Mesodermal cell (in vitro differentiated cells): Measurements from ENCODE around the gene HYOU1.

ENCODE experiments used
- H3K27ac ChIP-seq: 2 replicates; pipeline ENCODE4 v1.7.0; 2013; ENCODE audit warnings: mild to moderate bottlenecking, low read depth, low read length, moderate library complexity; ENCODE audit not compliant: severe bottlenecking
- H3K36me3 ChIP-seq: 2 replicates; pipeline ENCODE4 v1.7.1; 2013; ENCODE audit warnings: mild to moderate bottlenecking, low read length, moderate library complexity; ENCODE audit not compliant: control insufficient read depth, insufficient read depth
- H3K4me1 ChIP-seq: one replicate; pipeline ENCODE4 v1.7.1; 2013; ENCODE audit warnings: mild to moderate bottlenecking, low read length; ENCODE audit not compliant: insufficient read depth, control insufficient read depth, poor library complexity, severe bottlenecking
- H3K4me3 ChIP-seq: 2 replicates; pipeline ENCODE4 v1.7.0; 2013; ENCODE audit warnings: low read length, control low read depth, mild to moderate bottlenecking; ENCODE audit not compliant: insufficient read depth, poor library complexity, severe bottlenecking; ENCODE audit errors: extremely low read depth
- H3K9me3 ChIP-seq: 2 replicates; pipeline ENCODE4 v1.7.1; 2013; ENCODE audit warnings: mild to moderate bottlenecking, low read length, moderate library complexity; ENCODE audit not compliant: control insufficient read depth
- WGBS, 2 experiments: methylation state at CpG; one replicate each; pipeline ENCODE4 v1.1.5; 2013; ENCODE audit warnings: missing lambda C conversion rate in 2 of 2; ENCODE audit not compliant: insufficient coverage in 2 of 2; 5-methylcytosine and 5-hydroxymethylcytosine counted together

HYOU1 gene

DNA sequence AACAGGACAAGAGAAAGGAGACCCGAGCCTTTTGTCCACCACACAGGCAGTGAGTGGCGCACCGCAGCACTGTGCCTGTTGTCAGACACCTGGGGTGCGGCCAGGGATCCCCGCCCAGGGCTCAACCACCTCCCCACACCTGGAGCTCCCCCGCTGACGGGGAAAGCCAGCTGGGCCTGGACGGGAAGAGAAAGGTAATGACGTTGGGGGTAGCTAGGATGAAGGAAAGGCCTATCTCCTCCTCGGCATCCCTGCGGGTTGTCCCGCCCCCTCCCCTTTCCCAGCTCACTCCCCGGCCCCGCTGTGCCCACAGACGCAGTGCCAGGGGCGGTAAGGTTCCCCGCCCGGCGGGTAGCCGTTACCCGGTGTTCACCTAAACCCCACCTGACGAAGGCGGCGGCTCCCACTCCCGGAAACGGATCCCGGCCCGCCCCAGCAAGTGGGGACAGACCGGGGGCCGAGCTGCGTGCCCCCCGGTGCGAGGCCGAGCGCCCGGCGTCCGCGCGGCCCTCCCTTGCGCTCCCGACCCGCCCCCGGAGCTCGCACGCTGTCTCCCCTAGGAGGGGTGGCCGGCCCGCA is 495 bp downstream of the HYOU1 start:
- H3K27ac ChIP-seq = peak overlapping the region; percentile 94
- peak overlapping the region; percentile 98 for H3K4me3 ChIP-seq
- 0% methylated on average over 13 to 25 of the region's 48 CpGs for WGBS, 2 experiments
- H3K36me3 ChIP-seq = peaks cover 43% of the 10 kb centered on the region
- H3K9me3 ChIP-seq = no peaks in the 10 kb centered on the region
- peaks cover 10% of the 10 kb centered on the region for H3K4me1 ChIP-seq

- WGBS, 2 experiments = 58 to 76% methylated on average over 4 to 5 of the region's 6 CpGs
- H3K9me3 ChIP-seq = no peaks in the 10 kb centered on the region
- H3K27ac ChIP-seq = peak overlapping the region; percentile 94
These were observed 1.1 kb downstream of the HYOU1 start for GRCh38 chr11:119055901-119056300.

GRCh38 chr11:119054418-119054817 is 2.6 kb downstream of the HYOU1 start:
- H3K36me3 ChIP-seq = peaks cover 64% of the 10 kb centered on the region
- no peak overlapping the region for H3K4me3 ChIP-seq
- WGBS, 2 experiments = 97 to 98% methylated on average over 10 of the region's 10 CpGs
- H3K27ac ChIP-seq = no peak overlapping the region
- no peaks in the 10 kb centered on the region for H3K9me3 ChIP-seq
- H3K4me1 ChIP-seq = peaks cover 10% of the 10 kb centered on the region

More at GRCh38 chr11:119055901-119056300, 1.1 kb downstream of the HYOU1 start:
- H3K4me3 ChIP-seq = peak overlapping the region; percentile 98
- H3K4me1 ChIP-seq = peaks cover 10% of the 10 kb centered on the region
- H3K36me3 ChIP-seq = peaks cover 49% of the 10 kb centered on the region

DNA sequence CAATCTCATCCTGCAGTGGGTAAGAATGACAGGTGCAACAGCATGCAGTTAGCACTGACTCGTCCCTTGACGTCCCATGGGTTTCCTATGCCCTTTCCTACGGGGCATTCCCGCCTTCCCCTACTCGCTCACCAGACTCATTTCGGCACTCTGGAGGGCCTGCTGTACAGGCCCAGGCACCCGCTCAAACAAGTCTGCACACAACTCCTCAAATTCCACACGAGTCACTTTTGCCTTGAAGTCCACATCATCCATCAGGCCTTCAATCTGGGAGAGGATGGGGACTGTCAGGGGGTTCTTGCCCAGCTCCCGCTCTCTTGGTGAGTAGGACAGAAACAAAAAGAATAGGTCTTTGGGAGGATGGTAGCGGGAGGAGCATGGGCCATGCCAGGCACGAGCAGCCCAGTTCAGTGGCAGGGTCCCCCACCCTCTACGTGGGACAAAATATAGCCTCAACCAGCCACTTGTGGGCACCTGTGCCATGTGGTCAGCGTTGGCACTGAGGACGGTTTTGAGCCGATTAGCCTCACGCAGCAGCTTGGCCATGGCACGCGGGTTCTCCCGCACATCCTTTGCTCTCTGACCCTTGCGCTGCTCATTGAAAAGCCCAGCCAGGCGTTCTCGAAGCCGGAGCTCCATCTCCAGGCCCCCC is 4.7 kb downstream of the HYOU1 start:
- 93 to 99% methylated on average over 21 to 22 of the region's 23 CpGs for WGBS, 2 experiments
- Histone ChIP-seq H3K4me1 (peaks cover 10% of the 10 kb centered on the region), H3K4me3 (no peak overlapping the region), H3K9me3 (no peaks in the 10 kb centered on the region), H3K36me3 (peaks cover 85% of the 10 kb centered on the region), H3K27ac (no peak overlapping the region)

- no peaks in the 10 kb centered on the region for H3K9me3 ChIP-seq
- H3K27ac ChIP-seq = no peak overlapping the region
- H3K4me3 ChIP-seq = no peak overlapping the region
- H3K36me3 ChIP-seq = peaks cover 91% of the 10 kb centered on the region
- WGBS, 2 experiments = 93 to 94% methylated on average over 12 to 13 of the region's 17 CpGs
- H3K4me1 ChIP-seq = peaks cover 10% of the 10 kb centered on the region
These were observed 5.4 kb downstream of the HYOU1 start for GRCh38 chr11:119051440-119052162.

GRCh38 chr11:119049081-119049480 is 7.9 kb downstream of the HYOU1 start:
- Histone ChIP-seq H3K4me1 (peaks cover 2% of the 10 kb centered on the region), H3K4me3 (no peak overlapping the region), H3K9me3 (no peaks in the 10 kb centered on the region), H3K27ac (no peak overlapping the region), H3K36me3 (peaks cover 97% of the 10 kb centered on the region)
- 90 to 100% methylated on average over 4 to 5 of the region's 7 CpGs for WGBS, 2 experiments

DNA sequence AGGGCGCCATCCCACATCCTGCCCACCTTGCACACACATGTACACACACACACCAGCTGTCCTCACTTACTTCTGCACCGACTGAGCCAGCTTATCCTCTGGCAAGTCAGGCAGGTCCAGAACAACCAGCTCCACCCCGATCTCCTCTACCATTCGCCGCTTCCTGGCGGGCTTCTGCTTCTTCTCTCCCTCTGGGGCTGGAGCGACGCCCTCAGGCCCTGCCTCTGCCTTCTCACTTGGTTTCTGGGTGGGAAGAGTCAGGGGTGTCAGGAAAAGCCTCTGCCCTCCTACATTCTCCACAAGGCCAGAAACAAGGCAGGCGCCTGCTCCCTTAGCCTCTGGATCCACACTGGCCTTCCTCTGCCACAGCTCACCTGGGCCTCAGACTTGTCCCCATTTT is 8.4 kb downstream of the HYOU1 start:
- WGBS, 2 experiments = 97 to 100% methylated on average over 5 to 6 of the region's 9 CpGs
- Histone ChIP-seq H3K36me3 (peaks cover 92% of the 10 kb centered on the region), H3K4me3 (no peak overlapping the region), H3K4me1 (peaks cover 2% of the 10 kb centered on the region), H3K9me3 (no peaks in the 10 kb centered on the region), H3K27ac (no peak overlapping the region)

- 89 to 94% methylated on average over 6 of the region's 6 CpGs for WGBS, 2 experiments
- H3K27ac ChIP-seq = no peak overlapping the region
- H3K4me3 ChIP-seq = no peak overlapping the region
- H3K36me3 ChIP-seq = peaks cover 78% of the 10 kb centered on the region
- no peaks in the 10 kb centered on the region for H3K9me3 ChIP-seq
- H3K4me1 ChIP-seq = peaks cover 2% of the 10 kb centered on the region
These were observed 9.8 kb downstream of the HYOU1 start for GRCh38 chr11:119047205-119047604.

DNA sequence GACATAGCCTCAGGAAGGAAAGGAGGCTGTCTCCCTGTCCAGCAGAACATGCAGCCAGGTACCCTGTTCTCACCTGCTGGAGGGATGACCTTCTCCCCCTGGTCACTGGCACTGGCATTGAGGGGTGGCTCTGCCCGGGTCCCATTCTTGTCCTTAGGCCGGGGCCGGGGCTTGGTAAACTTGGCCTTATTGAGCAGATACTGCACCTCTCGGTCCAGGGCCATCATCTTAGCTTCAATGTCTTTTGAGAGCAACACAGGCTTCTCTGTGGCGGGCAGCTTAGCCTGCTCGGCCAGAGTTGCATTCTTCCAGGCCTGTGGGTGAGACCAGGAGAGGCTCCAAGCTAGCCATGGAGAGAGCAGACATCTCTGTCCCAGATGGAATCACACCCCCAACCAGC is 10.5 kb downstream of the HYOU1 start:
- 95 to 96% methylated on average over 5 to 6 of the region's 6 CpGs for WGBS, 2 experiments
- Histone ChIP-seq H3K4me3 (no peak overlapping the region), H3K36me3 (peaks cover 71% of the 10 kb centered on the region), H3K27ac (no peak overlapping the region), H3K9me3 (no peaks in the 10 kb centered on the region), H3K4me1 (peaks cover 3% of the 10 kb centered on the region)

DNA sequence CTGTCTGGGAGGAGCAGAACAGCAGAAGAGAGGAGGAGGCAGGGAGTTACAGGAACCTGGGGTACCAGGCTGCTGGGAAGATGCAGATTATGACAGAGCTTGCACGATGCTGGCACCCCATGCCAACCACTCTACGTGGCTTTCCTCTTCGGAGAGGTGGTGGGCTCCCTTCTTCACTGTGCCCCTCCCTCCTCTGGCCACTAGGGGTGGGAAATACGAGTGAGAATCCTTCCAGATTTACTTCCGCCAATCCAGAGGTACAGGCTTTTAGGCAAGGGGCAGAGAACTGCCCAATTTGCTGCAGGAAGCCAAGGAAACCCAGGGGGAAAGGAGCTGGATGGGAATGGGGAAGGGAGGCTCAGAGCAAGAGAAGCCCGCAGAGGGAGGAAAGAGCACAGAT is 12.3 kb downstream of the HYOU1 start:
- Histone ChIP-seq H3K36me3 (peaks cover 53% of the 10 kb centered on the region), H3K27ac (no peak overlapping the region), H3K4me1 (peaks cover 7% of the 10 kb centered on the region), H3K9me3 (no peaks in the 10 kb centered on the region), H3K4me3 (no peak overlapping the region)
- 91 to 98% methylated on average over 4 of the region's 6 CpGs for WGBS, 2 experiments

DNA sequence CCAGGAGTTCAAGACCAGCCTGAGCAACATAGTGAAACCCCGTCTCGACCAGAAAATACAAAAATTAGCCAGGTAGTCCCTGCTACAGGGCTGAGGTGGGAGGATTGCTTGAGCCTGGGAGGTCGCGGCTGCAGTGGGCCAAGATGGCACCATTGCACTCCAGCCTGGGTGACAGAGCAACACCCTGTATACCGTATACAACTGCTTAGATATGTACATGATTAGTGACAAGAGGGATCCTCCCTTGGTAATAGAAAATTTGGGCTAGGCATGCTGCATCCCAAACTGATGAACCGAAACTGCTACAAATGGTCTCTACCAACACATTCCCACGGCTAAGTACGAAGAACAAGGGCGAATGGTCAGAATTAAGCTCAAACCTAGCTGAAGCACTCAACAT is 14.1 kb downstream of the HYOU1 start:
- no peak overlapping the region for H3K4me3 ChIP-seq
- peaks cover 35% of the 10 kb centered on the region for H3K36me3 ChIP-seq
- H3K27ac ChIP-seq = no peak overlapping the region
- H3K4me1 ChIP-seq = peaks cover 7% of the 10 kb centered on the region
- no peaks in the 10 kb centered on the region for H3K9me3 ChIP-seq
- 84 to 96% methylated on average over 4 to 7 of the region's 9 CpGs for WGBS, 2 experiments
